Uterus (tissue), 4 donors: ENCODE measurements around the gene NEMP2. TPM values are rescaled to one million over a fixed set of nuclear protein-coding genes. Genes with fewer than 3 reads are reported as not detected.
"Not testable (repeated sequence)": the region's sequence is repeated elsewhere in the genome, so short reads cannot be mapped to it uniquely, and the experiment has no call there.

Experiments
- DNase-seq, 2 donors: peaks; one replicate each; pipeline ENCODE4 v3.0.0-alpha.2; 2019 to 2020
- H3K27ac ChIP-seq, 2 donors: fragments of 200-600 bp; sonication (generic); 1 replicate in 1 of 2; 2 replicates in 1 of 2; pipeline ENCODE4 v1.5.1; 2016 to 2018
- H3K27me3 ChIP-seq, 2 donors: fragments of 200-600 bp; sonication (generic); one replicate each; pipeline ENCODE4 v1.5.1; 2018 to 2019; ENCODE audit warnings: control low read depth in 1 of 2
- H3K36me3 ChIP-seq, 2 donors: fragments of 200-600 bp; sonication (generic); one replicate each; pipeline ENCODE4 v1.5.1; 2019; ENCODE audit warnings: control low read depth in 1 of 2
- H3K4me1 ChIP-seq, 2 donors: fragments of 200-600 bp; sonication (generic); one replicate each; pipeline ENCODE4 v1.5.1; 2018 to 2019; ENCODE audit warnings: control low read depth in 1 of 2
- H3K4me3 ChIP-seq, 2 donors: fragments of 200-600 bp; sonication (generic); 1 replicate in 1 of 2; 2 replicates in 1 of 2; pipeline ENCODE4 v1.5.1; 2018 to 2019; ENCODE audit warnings: mild to moderate bottlenecking in 1 of 2
- H3K9me3 ChIP-seq, 2 donors: fragments of 200-600 bp; sonication (generic); one replicate each; pipeline ENCODE4 v1.5.1; 2019; ENCODE audit warnings: control low read depth in 1 of 2
- POLR2A ChIP-seq, 2 donors: fragments of 450-650 bp; IDR thresholded peaks; one replicate each; pipeline ENCODE4 v1.6.1; 2016; ENCODE audit warnings: antibody characterized with exemption in 2 of 2, mild to moderate bottlenecking in 1 of 2, moderate library complexity in 1 of 2
- intact Hi-C: fragments of 100-400 bp; cut with DNase I; formaldehyde crosslinking; loops from one replicate; pipeline ENCODE4 v1.15.1; 2023; ENCODE audit warnings: low total_unique reads
- total RNA-seq, 4 donors: library from RNA; depleted of rRNA in 3 of 4; stranded (reverse); fragments of >200 nt in 3 of 4; gene quantifications; one replicate each; pipeline versions ENCODE4 v1.1.0 to v1.2.4, GENCODE V29; 2014 to 2023
- TF ChIP-seq, protein P1 (sequence below), 4 experiments: fragments of 200-600 bp in 2 of 4; fragments of 450-650 bp in 2 of 4; sonication (generic) in 2 of 4; IDR thresholded peaks; one replicate each; pipeline ENCODE4 v1.5.1; 2016 to 2019; ENCODE audit warnings: antibody characterized with exemption in 4 of 4, mild to moderate bottlenecking in 2 of 4, moderate library complexity in 1 of 4
- donor health status: DM: yes; HTN: yes; CAD: no.

Gene NEMP2
- total RNA-seq, 4 donors from 2014 or later: 2.0 to 16.5 (median 5.7) TPM

DNA sequence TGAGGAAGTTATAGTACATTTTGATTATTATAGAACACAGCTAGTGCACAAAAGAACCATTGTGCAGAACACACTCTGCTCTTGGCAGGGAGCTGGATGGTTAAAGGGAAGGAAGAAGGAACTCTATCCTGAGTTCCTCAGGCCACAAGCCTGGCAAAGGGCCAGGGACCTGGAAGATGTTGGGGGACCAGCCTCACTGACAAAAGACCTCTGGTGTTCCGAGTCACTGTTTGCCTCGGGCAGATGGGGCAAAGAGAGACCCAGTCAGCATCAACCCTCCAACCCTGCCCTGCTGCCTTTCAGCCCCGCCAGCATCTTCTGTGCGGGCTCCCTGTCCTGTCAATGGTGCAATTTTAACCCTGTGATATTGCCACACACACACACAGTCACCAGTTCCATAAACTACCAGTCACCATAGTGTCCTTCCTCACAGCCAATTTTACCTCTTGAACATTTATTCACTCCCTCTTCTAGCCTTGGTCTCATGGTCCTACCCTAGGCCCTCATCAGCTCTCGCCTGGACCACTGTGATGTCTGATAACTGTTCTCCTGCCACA lies 21.9 kb downstream of the NEMP2 start:
- no peak for DNase-seq
- no peak overlapping the region for H3K27ac ChIP-seq
- H3K9me3 ChIP-seq: no peaks in the 10 kb centered on the region
- TF ChIP-seq POLR2A (IDR thresholded peaks at IDR 0.05): no peak
- TF ChIP-seq, protein P1, sequence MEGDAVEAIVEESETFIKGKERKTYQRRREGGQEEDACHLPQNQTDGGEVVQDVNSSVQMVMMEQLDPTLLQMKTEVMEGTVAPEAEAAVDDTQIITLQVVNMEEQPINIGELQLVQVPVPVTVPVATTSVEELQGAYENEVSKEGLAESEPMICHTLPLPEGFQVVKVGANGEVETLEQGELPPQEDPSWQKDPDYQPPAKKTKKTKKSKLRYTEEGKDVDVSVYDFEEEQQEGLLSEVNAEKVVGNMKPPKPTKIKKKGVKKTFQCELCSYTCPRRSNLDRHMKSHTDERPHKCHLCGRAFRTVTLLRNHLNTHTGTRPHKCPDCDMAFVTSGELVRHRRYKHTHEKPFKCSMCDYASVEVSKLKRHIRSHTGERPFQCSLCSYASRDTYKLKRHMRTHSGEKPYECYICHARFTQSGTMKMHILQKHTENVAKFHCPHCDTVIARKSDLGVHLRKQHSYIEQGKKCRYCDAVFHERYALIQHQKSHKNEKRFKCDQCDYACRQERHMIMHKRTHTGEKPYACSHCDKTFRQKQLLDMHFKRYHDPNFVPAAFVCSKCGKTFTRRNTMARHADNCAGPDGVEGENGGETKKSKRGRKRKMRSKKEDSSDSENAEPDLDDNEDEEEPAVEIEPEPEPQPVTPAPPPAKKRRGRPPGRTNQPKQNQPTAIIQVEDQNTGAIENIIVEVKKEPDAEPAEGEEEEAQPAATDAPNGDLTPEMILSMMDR (IDR thresholded peaks at IDR 0.05): no peak
- no peaks in the 10 kb centered on the region for H3K4me1 ChIP-seq
- H3K36me3 ChIP-seq: no peaks in the 10 kb centered on the region
- intact Hi-C loops: no loop called here
- no peaks in the 10 kb centered on the region for H3K27me3 ChIP-seq
- H3K4me3 ChIP-seq: no peak overlapping the region

DNA sequence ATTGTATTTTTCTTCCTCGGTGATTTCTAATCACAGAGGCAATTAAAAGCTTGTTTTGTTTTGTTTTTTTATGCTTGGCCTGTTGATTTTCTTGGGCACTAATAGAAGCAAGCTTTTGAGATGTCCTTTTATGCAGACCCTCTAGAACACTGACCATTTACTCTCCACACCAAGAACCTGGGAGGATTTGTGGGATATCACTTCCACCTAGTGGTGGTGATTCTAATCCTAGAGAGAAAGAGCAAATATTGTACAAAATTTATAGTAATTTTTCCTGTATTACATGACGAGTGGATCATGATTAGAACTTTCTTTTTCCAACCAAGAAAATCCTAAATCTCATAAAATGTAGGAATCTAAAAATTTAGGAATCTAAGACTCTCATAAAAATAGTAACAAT lies 23.4 kb downstream of the NEMP2 start:
- DNase-seq: no peak
- intact Hi-C loops: no loop called here
- H3K4me3 ChIP-seq: no peak overlapping the region
- TF ChIP-seq, protein P1 (IDR thresholded peaks at IDR 0.05): peak; percentile 56 to 63 (median 60)
- TF ChIP-seq POLR2A (IDR thresholded peaks at IDR 0.05): no peak
- no peaks in the 10 kb centered on the region for H3K9me3 ChIP-seq
- H3K4me1 ChIP-seq: no peaks in the 10 kb centered on the region
- no peaks in the 10 kb centered on the region for H3K36me3 ChIP-seq
- no peak overlapping the region for H3K27ac ChIP-seq
- no peaks in the 10 kb centered on the region for H3K27me3 ChIP-seq

DNA sequence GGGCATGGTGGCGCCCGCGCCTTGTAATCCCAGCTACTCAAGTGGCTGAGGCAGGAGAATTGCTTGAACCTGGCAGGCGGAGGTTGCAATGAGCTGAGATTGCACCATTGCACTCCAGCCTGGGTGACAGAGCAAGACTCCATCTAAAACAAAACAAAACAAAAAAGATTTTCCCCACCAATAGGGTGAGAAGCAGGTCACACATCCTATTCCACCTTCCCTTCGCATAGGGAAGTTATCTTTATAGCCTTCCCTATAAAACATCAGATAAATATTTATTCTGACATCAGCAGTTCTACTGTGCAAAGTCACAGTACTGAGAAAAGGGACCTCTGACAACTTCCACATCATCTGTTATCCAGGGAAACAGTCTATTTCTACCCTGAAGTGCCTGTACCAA lies 24.6 kb downstream of the NEMP2 start:
- not testable (repeated sequence) for H3K4me3 ChIP-seq, H3K9me3 ChIP-seq, H3K4me1 ChIP-seq, H3K36me3 ChIP-seq, H3K27me3 ChIP-seq, DNase-seq, H3K27ac ChIP-seq
- intact Hi-C loops: loop anchor here (10.0 kb wide), 1 partner anchor 125 kb away; no protein-coding TSS in a partner anchor

DNA sequence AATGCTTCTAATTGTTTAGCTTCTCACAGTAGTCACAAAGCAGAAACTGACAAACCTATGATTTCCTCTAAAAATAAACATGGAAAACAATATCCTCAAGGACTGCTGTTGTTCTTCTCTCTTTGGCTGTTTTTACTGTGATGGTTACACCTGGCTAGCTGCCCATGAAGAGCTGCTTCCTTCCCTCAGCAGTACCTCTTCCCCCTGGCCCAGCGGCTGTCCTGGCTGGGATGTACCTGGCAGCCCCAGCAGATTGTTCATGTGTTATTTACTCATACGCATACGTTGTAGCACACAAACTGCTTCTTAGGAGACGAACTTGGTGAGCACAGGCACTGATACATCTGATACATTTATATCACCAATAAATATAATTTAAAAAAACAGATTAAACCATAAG lies 27.4 kb downstream of the NEMP2 start:
- no peaks in the 10 kb centered on the region for H3K9me3 ChIP-seq
- DNase-seq: peak in 1 of 2 donors; percentile 30
- peak overlapping the region in 1 of 2 donors; percentile 11 for H3K27ac ChIP-seq
- H3K27me3 ChIP-seq: no peaks in the 10 kb centered on the region
- intact Hi-C loops: loop anchor here (10.0 kb wide), 1 partner anchor 122 kb away; no protein-coding TSS in a partner anchor
- no peaks in the 10 kb centered on the region for H3K36me3 ChIP-seq
- H3K4me3 ChIP-seq: no peak overlapping the region
- no peak for TF ChIP-seq POLR2A (IDR thresholded peaks at IDR 0.05)
- TF ChIP-seq, protein P1 (IDR thresholded peaks at IDR 0.05): no peak
- no peaks in the 10 kb centered on the region for H3K4me1 ChIP-seq

DNA sequence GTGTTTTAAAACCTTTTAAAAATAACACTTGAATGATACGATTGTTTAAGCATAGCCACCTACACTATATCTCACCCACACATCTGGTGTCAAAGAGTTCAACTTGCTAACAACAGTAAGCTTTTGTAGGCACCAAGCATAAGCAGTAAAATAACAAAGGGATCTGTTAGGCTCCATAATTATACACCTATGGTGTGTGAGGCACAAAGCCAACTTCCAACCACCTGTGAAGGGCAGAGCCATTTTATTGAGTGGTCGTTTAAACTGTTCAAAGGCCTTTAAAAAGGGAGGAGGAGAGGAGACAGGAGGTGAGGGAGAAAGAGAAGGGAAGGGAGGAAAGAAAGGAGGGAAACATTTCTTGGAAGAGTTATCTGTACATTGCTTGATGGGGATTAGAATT lies 27.9 kb downstream of the NEMP2 start:
- H3K27ac ChIP-seq: peak overlapping the region in 1 of 2 donors; percentile 11
- no peak for TF ChIP-seq POLR2A (IDR thresholded peaks at IDR 0.05)
- TF ChIP-seq, protein P1 (IDR thresholded peaks at IDR 0.05): no peak
- no peak for DNase-seq
- no peaks in the 10 kb centered on the region for H3K27me3 ChIP-seq
- H3K4me1 ChIP-seq: no peaks in the 10 kb centered on the region
- no peak overlapping the region for H3K4me3 ChIP-seq
- H3K36me3 ChIP-seq: no peaks in the 10 kb centered on the region
- intact Hi-C loops: loop anchor here (10.0 kb wide), 1 partner anchor 122 kb away; no protein-coding TSS in a partner anchor
- no peaks in the 10 kb centered on the region for H3K9me3 ChIP-seq
